ENCODE results near the gene FSD1L. TPM values are rescaled to one million over a fixed set of nuclear protein-coding genes. Genes with fewer than 3 reads are reported as not detected.

Gene FSD1L
- polyA plus RNA-seq, 2 of the 4 experiments (the other 2 are of a cell fraction) = 3.2 to 8.5 TPM

DNA sequence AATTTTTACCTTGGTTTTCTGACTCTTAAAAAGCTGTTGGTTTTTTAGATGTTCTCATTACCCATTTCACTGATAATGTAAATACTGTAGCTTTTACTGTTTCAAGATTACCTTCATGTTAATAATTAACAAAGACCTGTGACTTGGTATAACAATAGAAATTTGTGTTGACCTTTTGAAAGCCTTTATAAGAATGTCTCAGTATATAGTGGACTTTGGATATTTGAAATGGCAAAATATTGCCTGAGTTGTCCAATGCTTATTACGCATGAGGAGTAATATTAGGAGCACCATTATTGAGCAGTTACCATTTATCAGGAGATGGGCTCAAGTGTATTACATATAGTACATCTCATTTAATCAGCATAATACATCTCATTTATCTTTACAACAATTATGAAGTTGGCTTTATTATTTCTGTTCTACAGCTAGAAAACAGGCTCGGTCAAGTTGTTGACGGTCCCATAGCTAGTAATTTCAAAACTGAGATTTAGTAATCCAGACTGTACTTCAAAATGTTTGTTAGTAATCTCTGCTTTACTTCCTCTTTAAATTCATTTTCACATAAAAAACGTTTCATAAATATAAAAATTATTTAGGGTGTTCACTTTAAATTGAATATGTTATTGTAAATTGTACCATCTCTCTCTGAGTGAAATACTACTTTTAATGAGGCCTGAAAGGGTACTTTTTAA lies 59.4 kb downstream of the FSD1L start:
- no peak overlapping the region for H3K27ac ChIP-seq
- H3K4me3 ChIP-seq = no peak overlapping the region
- ChIA-PET CTCF (no interaction called here), POLR2A (no interaction called here)
- no peak for FAIRE-seq
- 74% methylated on average over 4 of the region's 4 CpGs for WGBS (ENCODE audit: missing lambda C conversion rate)
- peaks cover 21% of the 10 kb centered on the region for H3K4me1 ChIP-seq
- H3K4me2 ChIP-seq = peak overlapping the region; percentile 45
- H3K9me3 ChIP-seq = no peaks in the 10 kb centered on the region
- no peak for TF ChIP-seq CBX2 (IDR thresholded peaks at IDR 0.05; ENCODE audit: borderline replicate concordance, low read depth)
- TF ChIP-seq E2F6 (IDR thresholded peaks at IDR 0.05; ENCODE audit: borderline replicate concordance, low read depth) = no peak
- TF ChIP-seq HOXB5 (CRISPR knock-in tag; IDR thresholded peaks at IDR 0.05) = no peak
- no peak for TF ChIP-seq BCL3 (IDR thresholded peaks at IDR 0.05)
- no peak for DNase-seq (ENCODE audit: low read depth in 1 of 2, low spot score in 1 of 2)
- ATAC-seq = no peak

DNA sequence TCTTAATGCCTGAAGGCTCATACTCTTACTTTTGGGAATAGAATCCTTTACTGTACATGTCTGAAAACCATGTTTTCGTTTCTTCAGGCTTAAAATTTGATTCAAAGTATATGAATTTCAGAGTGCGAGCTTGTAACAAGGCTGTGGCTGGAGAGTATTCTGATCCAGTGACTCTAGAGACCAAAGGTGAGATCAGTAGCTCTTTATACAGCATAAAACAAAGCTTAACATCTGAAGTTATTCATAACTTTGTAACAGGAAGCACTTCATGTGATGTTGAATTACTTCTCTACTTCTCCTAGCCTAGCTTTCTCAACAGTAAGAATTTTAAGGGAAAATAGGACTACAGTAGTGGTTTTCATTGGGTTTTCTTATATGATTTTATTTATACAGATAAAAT lies 60.7 kb downstream of the FSD1L start:
- ChIA-PET POLR2A (interaction anchor here (0.6 kb wide), 1 partner anchor 173 kb away, joined by 3 read pairs; no protein-coding TSS in a partner anchor), CTCF (no interaction called here)
- peaks cover 20% of the 10 kb centered on the region for H3K4me1 ChIP-seq
- H3K4me3 ChIP-seq = no peak overlapping the region
- DNase-seq (ENCODE audit: low read depth in 1 of 2, low spot score in 1 of 2) (no peak), ATAC-seq (no peak), FAIRE-seq (no peak)
- H3K4me2 ChIP-seq = no peak overlapping the region
- no peak for TF ChIP-seq HOXA7 (CRISPR knock-in tag; IDR thresholded peaks at IDR 0.05)
- TF ChIP-seq, protein P1, sequence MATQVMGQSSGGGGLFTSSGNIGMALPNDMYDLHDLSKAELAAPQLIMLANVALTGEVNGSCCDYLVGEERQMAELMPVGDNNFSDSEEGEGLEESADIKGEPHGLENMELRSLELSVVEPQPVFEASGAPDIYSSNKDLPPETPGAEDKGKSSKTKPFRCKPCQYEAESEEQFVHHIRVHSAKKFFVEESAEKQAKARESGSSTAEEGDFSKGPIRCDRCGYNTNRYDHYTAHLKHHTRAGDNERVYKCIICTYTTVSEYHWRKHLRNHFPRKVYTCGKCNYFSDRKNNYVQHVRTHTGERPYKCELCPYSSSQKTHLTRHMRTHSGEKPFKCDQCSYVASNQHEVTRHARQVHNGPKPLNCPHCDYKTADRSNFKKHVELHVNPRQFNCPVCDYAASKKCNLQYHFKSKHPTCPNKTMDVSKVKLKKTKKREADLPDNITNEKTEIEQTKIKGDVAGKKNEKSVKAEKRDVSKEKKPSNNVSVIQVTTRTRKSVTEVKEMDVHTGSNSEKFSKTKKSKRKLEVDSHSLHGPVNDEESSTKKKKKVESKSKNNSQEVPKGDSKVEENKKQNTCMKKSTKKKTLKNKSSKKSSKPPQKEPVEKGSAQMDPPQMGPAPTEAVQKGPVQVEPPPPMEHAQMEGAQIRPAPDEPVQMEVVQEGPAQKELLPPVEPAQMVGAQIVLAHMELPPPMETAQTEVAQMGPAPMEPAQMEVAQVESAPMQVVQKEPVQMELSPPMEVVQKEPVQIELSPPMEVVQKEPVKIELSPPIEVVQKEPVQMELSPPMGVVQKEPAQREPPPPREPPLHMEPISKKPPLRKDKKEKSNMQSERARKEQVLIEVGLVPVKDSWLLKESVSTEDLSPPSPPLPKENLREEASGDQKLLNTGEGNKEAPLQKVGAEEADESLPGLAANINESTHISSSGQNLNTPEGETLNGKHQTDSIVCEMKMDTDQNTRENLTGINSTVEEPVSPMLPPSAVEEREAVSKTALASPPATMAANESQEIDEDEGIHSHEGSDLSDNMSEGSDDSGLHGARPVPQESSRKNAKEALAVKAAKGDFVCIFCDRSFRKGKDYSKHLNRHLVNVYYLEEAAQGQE (IDR thresholded peaks at IDR 0.05) = no peak
- TF ChIP-seq MYC (IDR thresholded peaks at IDR 0.05; ENCODE audit: borderline replicate concordance, low read length) = no peak
- no peak for TF ChIP-seq ESRRA (IDR thresholded peaks at IDR 0.05; ENCODE audit: borderline replicate concordance, low read length)
- no peak for TF ChIP-seq ZC3H11A (IDR thresholded peaks at IDR 0.05)
- TF ChIP-seq FOSB (CRISPR knock-in tag; IDR thresholded peaks at IDR 0.05) = no peak
- TF ChIP-seq GATA3 (IDR thresholded peaks at IDR 0.05; ENCODE audit: borderline replicate concordance) = no peak
- TF ChIP-seq CBX8 (IDR thresholded peaks at IDR 0.05) = no peak
- TF ChIP-seq, protein P2, sequence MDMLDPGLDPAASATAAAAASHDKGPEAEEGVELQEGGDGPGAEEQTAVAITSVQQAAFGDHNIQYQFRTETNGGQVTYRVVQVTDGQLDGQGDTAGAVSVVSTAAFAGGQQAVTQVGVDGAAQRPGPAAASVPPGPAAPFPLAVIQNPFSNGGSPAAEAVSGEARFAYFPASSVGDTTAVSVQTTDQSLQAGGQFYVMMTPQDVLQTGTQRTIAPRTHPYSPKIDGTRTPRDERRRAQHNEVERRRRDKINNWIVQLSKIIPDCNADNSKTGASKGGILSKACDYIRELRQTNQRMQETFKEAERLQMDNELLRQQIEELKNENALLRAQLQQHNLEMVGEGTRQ (IDR thresholded peaks at IDR 0.05) = no peak
- no peak for TF ChIP-seq RAD21 (conservative IDR thresholded peaks at IDR 0.05 in 1 of 2, IDR thresholded peaks at IDR 0.05 in 1 of 2)
- no peak for TF ChIP-seq SREBF2 (IDR thresholded peaks at IDR 0.05)
- TF ChIP-seq RARB (CRISPR knock-in tag; IDR thresholded peaks at IDR 0.05) = no peak
- TF ChIP-seq POLR2A (IDR thresholded peaks at IDR 0.05; ENCODE audit: low read length) = no peak
- TF ChIP-seq CHD2 (IDR thresholded peaks at IDR 0.05; ENCODE audit: low read length, partially characterized antibody) = no peak
- no peak for TF ChIP-seq CHD4 (IDR thresholded peaks at IDR 0.05; ENCODE audit: borderline replicate concordance)
- TF ChIP-seq FOSL2 (IDR thresholded peaks at IDR 0.05) = no peak
- TF ChIP-seq FOSL2 (CRISPR knock-in tag; IDR thresholded peaks at IDR 0.05) = no peak
- no peak for TF ChIP-seq HMGXB4 (CRISPR knock-in tag; IDR thresholded peaks at IDR 0.05; ENCODE audit: borderline replicate concordance)
- TF ChIP-seq KDM5A (IDR thresholded peaks at IDR 0.05) = no peak
- no peak for TF ChIP-seq PHF8 (IDR thresholded peaks at IDR 0.05; ENCODE audit: borderline replicate concordance, low read depth)
- TF ChIP-seq, protein P3, sequence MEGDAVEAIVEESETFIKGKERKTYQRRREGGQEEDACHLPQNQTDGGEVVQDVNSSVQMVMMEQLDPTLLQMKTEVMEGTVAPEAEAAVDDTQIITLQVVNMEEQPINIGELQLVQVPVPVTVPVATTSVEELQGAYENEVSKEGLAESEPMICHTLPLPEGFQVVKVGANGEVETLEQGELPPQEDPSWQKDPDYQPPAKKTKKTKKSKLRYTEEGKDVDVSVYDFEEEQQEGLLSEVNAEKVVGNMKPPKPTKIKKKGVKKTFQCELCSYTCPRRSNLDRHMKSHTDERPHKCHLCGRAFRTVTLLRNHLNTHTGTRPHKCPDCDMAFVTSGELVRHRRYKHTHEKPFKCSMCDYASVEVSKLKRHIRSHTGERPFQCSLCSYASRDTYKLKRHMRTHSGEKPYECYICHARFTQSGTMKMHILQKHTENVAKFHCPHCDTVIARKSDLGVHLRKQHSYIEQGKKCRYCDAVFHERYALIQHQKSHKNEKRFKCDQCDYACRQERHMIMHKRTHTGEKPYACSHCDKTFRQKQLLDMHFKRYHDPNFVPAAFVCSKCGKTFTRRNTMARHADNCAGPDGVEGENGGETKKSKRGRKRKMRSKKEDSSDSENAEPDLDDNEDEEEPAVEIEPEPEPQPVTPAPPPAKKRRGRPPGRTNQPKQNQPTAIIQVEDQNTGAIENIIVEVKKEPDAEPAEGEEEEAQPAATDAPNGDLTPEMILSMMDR (IDR thresholded peaks at IDR 0.05) = no peak
- no peak overlapping the region for H3K27ac ChIP-seq
- WGBS (ENCODE audit: missing lambda C conversion rate) = 97% methylated on average over 2 of the region's 2 CpGs
- no peaks in the 10 kb centered on the region for H3K9me3 ChIP-seq
